VCaP (cell line): ENCODE results near the gene BMP4.

Experiments
- H3K27ac ChIP-seq: fragments of 450-650 bp; 2 replicates; pipeline ENCODE4 v1.5.1; 2017
- TF ChIP-seq, protein P1 (sequence below): fragments of 450-650 bp; conservative IDR thresholded peaks from 2 replicates; pipeline ENCODE4 v1.5.1; 2017; ENCODE audit warnings: mild to moderate bottlenecking, moderate library complexity

Gene BMP4

GRCh38 chr14:53963320-53964227 is 6.9 kb upstream of the BMP4 start:
- no peak overlapping the region for H3K27ac ChIP-seq
- TF ChIP-seq, protein P1, sequence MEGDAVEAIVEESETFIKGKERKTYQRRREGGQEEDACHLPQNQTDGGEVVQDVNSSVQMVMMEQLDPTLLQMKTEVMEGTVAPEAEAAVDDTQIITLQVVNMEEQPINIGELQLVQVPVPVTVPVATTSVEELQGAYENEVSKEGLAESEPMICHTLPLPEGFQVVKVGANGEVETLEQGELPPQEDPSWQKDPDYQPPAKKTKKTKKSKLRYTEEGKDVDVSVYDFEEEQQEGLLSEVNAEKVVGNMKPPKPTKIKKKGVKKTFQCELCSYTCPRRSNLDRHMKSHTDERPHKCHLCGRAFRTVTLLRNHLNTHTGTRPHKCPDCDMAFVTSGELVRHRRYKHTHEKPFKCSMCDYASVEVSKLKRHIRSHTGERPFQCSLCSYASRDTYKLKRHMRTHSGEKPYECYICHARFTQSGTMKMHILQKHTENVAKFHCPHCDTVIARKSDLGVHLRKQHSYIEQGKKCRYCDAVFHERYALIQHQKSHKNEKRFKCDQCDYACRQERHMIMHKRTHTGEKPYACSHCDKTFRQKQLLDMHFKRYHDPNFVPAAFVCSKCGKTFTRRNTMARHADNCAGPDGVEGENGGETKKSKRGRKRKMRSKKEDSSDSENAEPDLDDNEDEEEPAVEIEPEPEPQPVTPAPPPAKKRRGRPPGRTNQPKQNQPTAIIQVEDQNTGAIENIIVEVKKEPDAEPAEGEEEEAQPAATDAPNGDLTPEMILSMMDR = peak; percentile 68

DNA sequence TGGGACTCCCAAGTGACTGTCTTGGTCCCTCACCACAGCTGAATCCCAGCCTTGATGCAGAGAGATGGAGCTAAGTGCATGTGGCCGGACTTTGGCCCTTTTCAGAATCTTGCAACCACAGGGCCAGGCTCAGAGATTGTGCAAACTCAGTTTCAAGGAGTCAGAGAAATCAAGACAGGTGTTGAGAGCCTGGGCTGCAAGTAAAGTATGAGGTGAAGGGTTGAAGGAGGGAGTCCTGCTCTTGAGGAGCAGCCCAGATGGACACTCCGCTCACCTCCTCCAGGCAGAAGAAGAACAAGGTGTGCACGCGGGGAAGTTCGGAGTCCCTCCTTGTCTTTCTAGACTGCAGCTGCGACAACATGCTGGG is 6.3 kb upstream of the BMP4 start:
- no peak overlapping the region for H3K27ac ChIP-seq
- TF ChIP-seq, protein P1 = no peak

DNA sequence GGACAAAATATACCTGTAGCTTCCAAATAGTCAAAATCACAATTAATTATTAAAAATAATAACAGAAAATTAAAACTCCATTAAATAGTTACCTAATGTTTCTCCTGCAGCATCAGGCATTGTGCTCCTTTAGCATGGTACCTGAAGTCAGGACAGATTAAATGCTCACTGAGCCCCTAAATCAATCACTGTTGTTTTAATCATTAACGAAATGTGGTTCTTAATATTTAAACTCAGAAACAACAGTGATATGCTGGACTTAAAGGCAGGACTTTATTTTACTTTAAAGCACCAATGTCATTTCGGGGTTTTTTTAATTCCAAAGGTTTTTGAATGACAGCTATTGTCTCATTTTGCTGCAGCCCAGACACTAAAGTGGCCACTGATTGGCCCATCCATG is 2.0 kb upstream of the BMP4 start:
- TF ChIP-seq, protein P1 = no peak
- no peak overlapping the region for H3K27ac ChIP-seq

DNA sequence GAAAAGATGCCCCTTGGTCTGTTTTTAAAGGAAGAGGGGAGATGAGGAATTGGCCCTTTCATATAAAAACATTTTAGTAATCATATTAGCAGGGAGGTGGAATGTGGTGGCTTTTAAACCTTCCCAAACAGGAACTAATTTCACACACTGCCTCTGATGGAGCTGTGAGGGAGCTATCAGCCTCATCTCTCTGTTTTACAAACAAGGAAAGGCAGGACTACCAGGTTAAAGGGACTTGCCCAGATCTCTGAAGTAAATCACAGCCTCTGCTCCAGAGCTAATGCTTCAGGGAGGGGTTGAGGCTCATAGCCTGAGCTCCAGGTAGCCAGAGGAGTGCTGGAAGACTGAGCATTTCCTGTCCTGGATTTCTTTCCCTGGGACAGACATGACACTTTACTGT is 1.1 kb upstream of the BMP4 start:
- H3K27ac ChIP-seq = no peak overlapping the region
- TF ChIP-seq, protein P1 = no peak

DNA sequence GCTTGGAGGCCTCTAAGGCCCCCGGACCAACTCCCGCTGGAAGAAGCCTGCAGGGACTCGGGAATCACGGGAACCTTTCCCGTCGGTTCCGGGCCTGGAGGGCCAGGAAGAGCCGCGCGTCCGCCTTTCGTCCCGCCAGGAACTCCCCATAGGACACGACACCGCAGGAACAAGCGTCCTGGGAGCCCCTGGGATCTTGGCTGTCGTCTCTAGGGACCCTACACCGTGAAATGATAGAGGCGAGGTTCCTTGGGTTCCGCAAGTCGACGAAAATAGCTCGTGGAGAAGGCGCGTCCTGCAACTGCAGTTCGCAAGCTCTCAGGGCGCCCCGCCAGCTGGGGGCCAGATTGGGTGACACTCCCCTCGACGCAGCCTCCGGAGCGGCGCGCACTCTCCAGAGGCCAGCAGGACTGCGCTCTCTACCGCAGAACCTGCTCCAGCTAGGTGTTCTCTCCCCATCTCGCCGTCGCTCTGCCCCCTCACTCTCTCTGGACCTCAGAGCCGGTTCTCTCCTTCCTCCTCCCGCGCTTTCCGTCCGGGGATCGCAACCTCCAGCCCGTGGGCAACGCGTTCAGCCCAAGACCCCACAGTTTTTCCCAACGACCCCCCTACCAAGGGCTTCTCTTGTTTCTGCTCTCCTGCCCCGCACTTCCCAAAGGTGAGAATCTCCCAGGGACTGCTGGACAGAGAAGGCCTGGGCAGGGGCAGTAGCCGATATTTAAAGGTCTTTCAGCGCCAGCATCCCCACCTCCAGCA is 776 bp downstream of the BMP4 start:
- no peak overlapping the region for H3K27ac ChIP-seq
- TF ChIP-seq, protein P1 = no peak

- TF ChIP-seq, protein P1 = no peak
Measured at GRCh38 chr14:53955229-53955556, 1.4 kb downstream of the BMP4 start.

DNA sequence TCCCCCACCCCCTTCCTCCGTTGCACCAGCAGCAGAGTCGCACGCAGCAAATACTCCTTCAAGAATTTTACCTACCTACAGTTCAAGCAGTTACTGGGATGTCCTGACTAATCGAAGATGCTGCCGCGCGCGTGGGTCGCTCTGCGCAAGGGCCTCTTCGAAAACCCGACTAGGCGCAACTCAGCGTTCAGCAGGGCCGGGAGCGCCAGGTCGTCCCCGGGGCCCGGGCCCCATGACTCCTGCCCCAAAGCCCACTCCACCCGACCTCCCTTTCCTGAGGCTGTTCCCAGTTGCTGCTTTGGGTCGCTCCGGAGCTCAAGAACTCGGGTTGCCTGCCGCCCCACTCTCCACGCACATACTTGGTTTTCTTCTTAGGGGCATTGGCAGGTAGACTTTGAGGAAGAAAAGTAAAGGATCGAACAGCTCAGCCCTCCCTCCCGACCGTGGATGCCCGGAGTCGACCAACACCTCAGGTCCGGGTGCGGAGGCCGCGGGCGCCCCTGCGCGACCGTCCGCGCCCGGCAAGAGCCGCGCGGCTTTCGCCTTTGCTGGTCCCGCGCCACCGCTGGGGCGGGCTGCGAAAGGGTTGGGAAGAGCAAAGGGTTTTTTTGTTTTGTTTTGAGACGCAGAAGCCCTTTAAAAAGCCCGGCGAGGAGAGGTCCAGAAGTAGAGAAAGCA is 1.9 kb downstream of the BMP4 start:
- TF ChIP-seq, protein P1 = no peak
- H3K27ac ChIP-seq = no peak overlapping the region

More at GRCh38 chr14:53955229-53955556, 1.4 kb downstream of the BMP4 start:
- H3K27ac ChIP-seq = no peak overlapping the region
